WTC11 (cell line): Measurements from ENCODE around the gene PTPDC1. TPM values are rescaled to one million over a fixed set of nuclear protein-coding genes. Genes with fewer than 3 reads are reported as not detected.

Experiments used
- ATAC-seq: fragments of 200-7000 bp; cut with Tn5 transposase; 2 replicates; pipeline ENCODE4 v1.10.0; 2021; ENCODE audit warnings: mild to moderate bottlenecking, moderate library complexity
- CTCF ChIA-PET: fragments of 300-600 bp; sonication (Branson Sonifier 250); formaldehyde crosslinking; loops from one replicate; lab custom pipeline; 2021; ENCODE audit warnings: antibody characterized with exemption; lab: Charles Lee
- POLR2A ChIA-PET: fragments of 350-600 bp; sonication (Branson Sonifier 250); formaldehyde crosslinking; loops from one replicate; lab custom pipeline; 2021; ENCODE audit warnings: antibody characterized with exemption; lab: Charles Lee
- DNase-seq: peaks from one replicate; pipeline ENCODE4 v3.0.0; 2021; ENCODE audit warnings: low spot score
- H3K27ac Mint-ChIP-seq: 2 replicates; pipeline ENCODE4 v1.8.0; 2021; ENCODE audit warnings: mixed read lengths
- H3K27me3 Mint-ChIP-seq: 2 replicates; pipeline ENCODE4 v1.8.0; 2021; ENCODE audit warnings: low read depth, mild to moderate bottlenecking, moderate library complexity, mixed read lengths
- H3K36me3 Mint-ChIP-seq: 2 replicates; pipeline ENCODE4 v1.8.0; 2021; ENCODE audit warnings: mixed read lengths
- H3K4me1 Mint-ChIP-seq: 2 replicates; pipeline ENCODE4 v1.8.0; 2022; ENCODE audit warnings: mixed read lengths
- H3K4me3 Mint-ChIP-seq: 2 replicates; pipeline ENCODE4 v1.8.0; 2021; ENCODE audit warnings: mild to moderate bottlenecking, moderate library complexity, mixed read lengths
- H3K9me3 Mint-ChIP-seq: 2 replicates; pipeline ENCODE4 v1.8.0; 2021; ENCODE audit warnings: mixed read lengths
- CBFB ChIP-seq: sonication (generic); formaldehyde crosslinking; IDR thresholded peaks from 2 replicates; pipeline ENCODE4 v1.8.1; 2022; ENCODE audit warnings: mild to moderate bottlenecking, low read depth, missing genetic modification reagents
- ELF4 ChIP-seq: sonication (generic); formaldehyde crosslinking; IDR thresholded peaks from 2 replicates; pipeline ENCODE4 v1.8.1; 2022; ENCODE audit warnings: low read depth, mild to moderate bottlenecking, moderate library complexity, missing genetic modification reagents
- FOXJ3 ChIP-seq: sonication (generic); formaldehyde crosslinking; IDR thresholded peaks from 2 replicates; pipeline ENCODE4 v1.9.0; 2021; ENCODE audit warnings: missing genetic modification reagents, mild to moderate bottlenecking, borderline replicate concordance
- JAZF1 ChIP-seq: fragments of 250-450 bp; sonication (Bioruptor Pico); IDR thresholded peaks from 2 replicates; pipeline ENCODE4 v1.9.0; 2021; ENCODE audit warnings: moderate library complexity, mild to moderate bottlenecking, inconsistent platforms
- MYBL2 ChIP-seq: sonication (generic); formaldehyde crosslinking; IDR thresholded peaks from 2 replicates; pipeline ENCODE4 v1.8.1; 2023; ENCODE audit warnings: mild to moderate bottlenecking, moderate library complexity, missing genetic modification reagents
- NR1H2 ChIP-seq: sonication (generic); formaldehyde crosslinking; IDR thresholded peaks from 2 replicates; pipeline ENCODE4 v1.9.0; 2021; ENCODE audit warnings: mild to moderate bottlenecking, moderate library complexity, missing genetic modification reagents
- RELA ChIP-seq: sonication (generic); formaldehyde crosslinking; IDR thresholded peaks from 2 replicates; pipeline ENCODE4 v1.8.1; 2022; ENCODE audit warnings: missing genetic modification reagents, mild to moderate bottlenecking, borderline replicate concordance
- ZBTB21 ChIP-seq: sonication (generic); formaldehyde crosslinking; IDR thresholded peaks from 2 replicates; pipeline ENCODE4 v1.8.1; 2023; ENCODE audit warnings: mild to moderate bottlenecking, missing genetic modification reagents, borderline replicate concordance
- ZNF121 ChIP-seq: sonication (generic); formaldehyde crosslinking; IDR thresholded peaks from 2 replicates; pipeline ENCODE4 v1.8.0; 2023; ENCODE audit warnings: missing genetic modification reagents
- total RNA-seq: library from RNA; stranded (reverse); gene quantifications from 3 replicates; pipeline ENCODE4 v1.2.3, GENCODE V29; 2021
- TF ChIP-seq, protein P1 (sequence below): sonication (generic); formaldehyde crosslinking; IDR thresholded peaks from 2 replicates; pipeline ENCODE4 v1.8.1; 2023; ENCODE audit warnings: mild to moderate bottlenecking, missing genetic modification reagents, moderate library complexity
- TF ChIP-seq, protein P2 (sequence below): sonication (generic); formaldehyde crosslinking; IDR thresholded peaks from 2 replicates; pipeline ENCODE4 v1.8.1; 2022; ENCODE audit warnings: low read depth, mild to moderate bottlenecking, moderate library complexity, missing genetic modification reagents, borderline replicate concordance
- TF ChIP-seq, protein P3 (sequence below): sonication (generic); formaldehyde crosslinking; IDR thresholded peaks from 2 replicates; pipeline ENCODE4 v1.8.0; 2022; ENCODE audit warnings: mild to moderate bottlenecking, missing genetic modification reagents
- TF ChIP-seq, protein P4 (sequence below): sonication (generic); formaldehyde crosslinking; IDR thresholded peaks from 2 replicates; pipeline ENCODE4 v1.8.0; 2022; ENCODE audit warnings: mild to moderate bottlenecking, missing genetic modification reagents
- TF ChIP-seq, protein P5 (sequence below): fragments of 250-450 bp; sonication (Bioruptor Pico); IDR thresholded peaks from 2 replicates; pipeline ENCODE4 v1.9.0; 2021; ENCODE audit warnings: moderate library complexity, mild to moderate bottlenecking, inconsistent platforms, borderline replicate concordance
- TF ChIP-seq, protein P6 (sequence below): sonication (generic); formaldehyde crosslinking; IDR thresholded peaks from 2 replicates; pipeline ENCODE4 v1.8.0; 2022; ENCODE audit warnings: missing genetic modification reagents

Gene PTPDC1
- total RNA-seq, 1 experiment from 2014 or later = 9.2 TPM

DNA sequence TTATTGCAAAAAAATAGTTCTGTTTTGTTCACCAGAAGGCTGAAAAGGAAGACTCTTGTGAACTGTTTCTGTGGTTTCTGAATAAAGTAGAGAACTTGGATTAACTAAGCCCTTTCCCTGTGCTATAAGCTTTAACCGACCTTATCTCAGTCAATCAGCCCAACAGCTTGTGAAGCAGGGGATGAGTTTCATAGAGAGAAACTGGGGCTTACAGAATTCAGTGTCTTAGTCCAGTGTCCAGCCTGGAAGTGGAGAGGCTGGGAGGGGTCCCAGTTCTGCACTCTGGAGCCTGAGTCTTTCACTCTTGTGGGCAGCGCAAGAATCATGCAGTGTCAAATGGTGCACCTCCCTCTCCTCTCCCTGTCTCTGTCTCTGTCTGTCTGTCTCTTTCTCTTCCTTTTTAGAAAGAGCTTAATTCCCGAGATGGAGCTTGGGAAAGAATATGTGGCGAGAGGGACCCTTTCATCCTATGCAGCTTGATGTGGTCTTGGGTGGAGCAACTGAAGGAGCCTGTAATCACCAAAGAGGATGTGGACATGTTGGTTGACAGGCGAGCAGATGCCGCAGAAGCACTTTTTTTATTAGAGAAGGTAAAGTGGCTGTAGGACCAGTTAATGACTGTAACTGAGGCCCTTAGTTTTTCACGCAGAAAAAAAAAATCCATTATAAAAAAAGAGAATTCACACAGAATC lies 17.0 kb downstream of the PTPDC1 start:
- peaks cover 3% of the 10 kb centered on the region; the same call in 1 of the 2 replicates for H3K9me3 Mint-ChIP-seq
- no peak overlapping the region for H3K27ac Mint-ChIP-seq
- ChIA-PET CTCF (interaction anchor here (1.1 kb wide), 1 partner anchor 87 kb away, joined by 3 read pairs; no protein-coding TSS in a partner anchor), POLR2A (interaction anchor here (0.6 kb wide), 1 partner anchor 568 kb away, joined by 3 read pairs; no protein-coding TSS in a partner anchor)
- peaks cover 17% of the 10 kb centered on the region for H3K36me3 Mint-ChIP-seq
- no peak overlapping the region for H3K4me3 Mint-ChIP-seq
- TF ChIP-seq ZNF121 (CRISPR knock-in tag) (no peak), FOXJ3 (CRISPR knock-in tag) (no peak), NR1H2 (CRISPR knock-in tag) (no peak), ELF4 (no peak), MYBL2 (CRISPR knock-in tag) (no peak)
- TF ChIP-seq, protein P1, sequence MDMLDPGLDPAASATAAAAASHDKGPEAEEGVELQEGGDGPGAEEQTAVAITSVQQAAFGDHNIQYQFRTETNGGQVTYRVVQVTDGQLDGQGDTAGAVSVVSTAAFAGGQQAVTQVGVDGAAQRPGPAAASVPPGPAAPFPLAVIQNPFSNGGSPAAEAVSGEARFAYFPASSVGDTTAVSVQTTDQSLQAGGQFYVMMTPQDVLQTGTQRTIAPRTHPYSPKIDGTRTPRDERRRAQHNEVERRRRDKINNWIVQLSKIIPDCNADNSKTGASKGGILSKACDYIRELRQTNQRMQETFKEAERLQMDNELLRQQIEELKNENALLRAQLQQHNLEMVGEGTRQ (CRISPR knock-in tag) = no peak
- ATAC-seq = no peak
- H3K4me1 Mint-ChIP-seq = peaks cover 15% of the 10 kb centered on the region
- no peaks in the 10 kb centered on the region for H3K27me3 Mint-ChIP-seq
- no peak for DNase-seq

DNA sequence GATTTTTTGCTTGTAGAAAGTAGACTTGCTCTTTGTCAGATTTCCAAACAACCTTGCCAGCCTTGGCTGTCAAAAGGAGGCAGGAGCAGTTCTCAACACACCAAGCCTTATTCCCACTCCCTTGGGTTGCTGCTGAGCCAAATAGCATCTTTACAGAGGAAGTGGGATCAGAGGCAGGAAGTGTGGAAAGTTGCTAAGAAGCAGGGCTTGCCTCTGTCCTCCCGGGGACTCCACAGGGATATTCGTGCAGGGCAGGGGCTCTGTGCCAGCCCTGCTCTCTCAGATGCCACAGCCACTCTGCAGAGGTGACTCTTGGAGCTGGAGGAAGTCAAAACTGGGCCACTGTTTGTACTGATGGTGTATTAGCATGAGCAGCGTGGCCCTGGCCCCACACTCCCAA lies 24.3 kb downstream of the PTPDC1 start:
- Mint-ChIP-seq H3K27me3 (no peaks in the 10 kb centered on the region; the same call in 1 of the 2 replicates), H3K27ac (no peak overlapping the region), H3K9me3 (peaks cover 11% of the 10 kb centered on the region), H3K36me3 (peaks cover 15% of the 10 kb centered on the region), H3K4me3 (no peak overlapping the region), H3K4me1 (peaks cover 9% of the 10 kb centered on the region)
- ChIA-PET POLR2A (interaction anchor here (1.5 kb wide), 1 partner anchor 9 kb away, joined by 3 read pairs; no protein-coding TSS in a partner anchor), CTCF (no interaction called here)
- DNase-seq = no peak
- TF ChIP-seq, protein P2, sequence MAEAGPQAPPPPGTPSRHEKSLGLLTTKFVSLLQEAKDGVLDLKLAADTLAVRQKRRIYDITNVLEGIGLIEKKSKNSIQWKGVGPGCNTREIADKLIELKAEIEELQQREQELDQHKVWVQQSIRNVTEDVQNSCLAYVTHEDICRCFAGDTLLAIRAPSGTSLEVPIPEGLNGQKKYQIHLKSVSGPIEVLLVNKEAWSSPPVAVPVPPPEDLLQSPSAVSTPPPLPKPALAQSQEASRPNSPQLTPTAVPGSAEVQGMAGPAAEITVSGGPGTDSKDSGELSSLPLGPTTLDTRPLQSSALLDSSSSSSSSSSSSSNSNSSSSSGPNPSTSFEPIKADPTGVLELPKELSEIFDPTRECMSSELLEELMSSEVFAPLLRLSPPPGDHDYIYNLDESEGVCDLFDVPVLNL (CRISPR knock-in tag) = no peak
- TF ChIP-seq JAZF1 (CRISPR knock-in tag) = no peak
- TF ChIP-seq ELF4 = no peak
- TF ChIP-seq ZBTB21 (CRISPR knock-in tag) = no peak
- TF ChIP-seq, protein P3, sequence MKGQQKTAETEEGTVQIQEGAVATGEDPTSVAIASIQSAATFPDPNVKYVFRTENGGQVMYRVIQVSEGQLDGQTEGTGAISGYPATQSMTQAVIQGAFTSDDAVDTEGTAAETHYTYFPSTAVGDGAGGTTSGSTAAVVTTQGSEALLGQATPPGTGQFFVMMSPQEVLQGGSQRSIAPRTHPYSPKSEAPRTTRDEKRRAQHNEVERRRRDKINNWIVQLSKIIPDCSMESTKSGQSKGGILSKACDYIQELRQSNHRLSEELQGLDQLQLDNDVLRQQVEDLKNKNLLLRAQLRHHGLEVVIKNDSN (CRISPR knock-in tag) = no peak
- TF ChIP-seq, protein P4, sequence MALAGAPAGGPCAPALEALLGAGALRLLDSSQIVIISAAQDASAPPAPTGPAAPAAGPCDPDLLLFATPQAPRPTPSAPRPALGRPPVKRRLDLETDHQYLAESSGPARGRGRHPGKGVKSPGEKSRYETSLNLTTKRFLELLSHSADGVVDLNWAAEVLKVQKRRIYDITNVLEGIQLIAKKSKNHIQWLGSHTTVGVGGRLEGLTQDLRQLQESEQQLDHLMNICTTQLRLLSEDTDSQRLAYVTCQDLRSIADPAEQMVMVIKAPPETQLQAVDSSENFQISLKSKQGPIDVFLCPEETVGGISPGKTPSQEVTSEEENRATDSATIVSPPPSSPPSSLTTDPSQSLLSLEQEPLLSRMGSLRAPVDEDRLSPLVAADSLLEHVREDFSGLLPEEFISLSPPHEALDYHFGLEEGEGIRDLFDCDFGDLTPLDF (CRISPR knock-in tag) = no peak
- no peak for TF ChIP-seq RELA (CRISPR knock-in tag)
- TF ChIP-seq, protein P5, sequence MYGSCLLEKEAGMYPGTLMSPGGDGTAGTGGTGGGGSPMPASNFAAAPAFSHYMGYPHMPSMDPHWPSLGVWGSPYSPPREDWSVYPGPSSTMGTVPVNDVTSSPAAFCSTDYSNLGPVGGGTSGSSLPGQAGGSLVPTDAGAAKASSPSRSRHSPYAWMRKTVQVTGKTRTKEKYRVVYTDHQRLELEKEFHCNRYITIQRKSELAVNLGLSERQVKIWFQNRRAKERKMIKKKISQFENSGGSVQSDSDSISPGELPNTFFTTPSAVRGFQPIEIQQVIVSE (CRISPR knock-in tag) = no peak
- TF ChIP-seq, protein P6, sequence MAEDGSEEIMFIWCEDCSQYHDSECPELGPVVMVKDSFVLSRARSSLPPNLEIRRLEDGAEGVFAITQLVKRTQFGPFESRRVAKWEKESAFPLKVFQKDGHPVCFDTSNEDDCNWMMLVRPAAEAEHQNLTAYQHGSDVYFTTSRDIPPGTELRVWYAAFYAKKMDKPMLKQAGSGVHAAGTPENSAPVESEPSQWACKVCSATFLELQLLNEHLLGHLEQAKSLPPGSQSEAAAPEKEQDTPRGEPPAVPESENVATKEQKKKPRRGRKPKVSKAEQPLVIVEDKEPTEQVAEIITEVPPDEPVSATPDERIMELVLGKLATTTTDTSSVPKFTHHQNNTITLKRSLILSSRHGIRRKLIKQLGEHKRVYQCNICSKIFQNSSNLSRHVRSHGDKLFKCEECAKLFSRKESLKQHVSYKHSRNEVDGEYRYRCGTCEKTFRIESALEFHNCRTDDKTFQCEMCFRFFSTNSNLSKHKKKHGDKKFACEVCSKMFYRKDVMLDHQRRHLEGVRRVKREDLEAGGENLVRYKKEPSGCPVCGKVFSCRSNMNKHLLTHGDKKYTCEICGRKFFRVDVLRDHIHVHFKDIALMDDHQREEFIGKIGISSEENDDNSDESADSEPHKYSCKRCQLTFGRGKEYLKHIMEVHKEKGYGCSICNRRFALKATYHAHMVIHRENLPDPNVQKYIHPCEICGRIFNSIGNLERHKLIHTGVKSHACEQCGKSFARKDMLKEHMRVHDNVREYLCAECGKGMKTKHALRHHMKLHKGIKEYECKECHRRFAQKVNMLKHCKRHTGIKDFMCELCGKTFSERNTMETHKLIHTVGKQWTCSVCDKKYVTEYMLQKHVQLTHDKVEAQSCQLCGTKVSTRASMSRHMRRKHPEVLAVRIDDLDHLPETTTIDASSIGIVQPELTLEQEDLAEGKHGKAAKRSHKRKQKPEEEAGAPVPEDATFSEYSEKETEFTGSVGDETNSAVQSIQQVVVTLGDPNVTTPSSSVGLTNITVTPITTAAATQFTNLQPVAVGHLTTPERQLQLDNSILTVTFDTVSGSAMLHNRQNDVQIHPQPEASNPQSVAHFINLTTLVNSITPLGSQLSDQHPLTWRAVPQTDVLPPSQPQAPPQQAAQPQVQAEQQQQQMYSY (CRISPR knock-in tag) = no peak
- TF ChIP-seq CBFB = no peak
- ATAC-seq = peak; percentile 74
